ENCODE measurements around the gene WNT4. TPM values are rescaled to one million over a fixed set of nuclear protein-coding genes. Genes with fewer than 3 reads are reported as not detected.

Gene WNT4
- total RNA-seq, 1 donor from 2014 or later: not detected

- Mint-ChIP-seq H3K27me3 (ENCODE audit: insufficient read depth, low read depth) (no peaks in the 10 kb centered on the region), H3K27ac (no peak overlapping the region), H3K36me3 (peaks cover 12% of the 10 kb centered on the region), H3K9me3 (no peaks in the 10 kb centered on the region), H3K4me1 (peaks cover 5% of the 10 kb centered on the region), H3K4me3 (no peak overlapping the region)
- peaks cover 10% of the 10 kb centered on the region for H3F3A ChIP-seq (ENCODE audit: low read depth)
- peaks cover 14% of the 10 kb centered on the region for H3K79me2 ChIP-seq (ENCODE audit: low read depth)
- no peak overlapping the region for H3K4me2 ChIP-seq
- no peaks in the 10 kb centered on the region for H3K27me3 ChIP-seq
- TF ChIP-seq EZH2phosphoT487 (IDR thresholded peaks at IDR 0.05) (no peak), EZH2 (IDR thresholded peaks at IDR 0.05) (no peak), CTCF (IDR thresholded peaks at IDR 0.05) (no peak)
- no peaks in the 10 kb centered on the region for H3K36me3 ChIP-seq
- DNase-seq (ENCODE audit: low spot score): no peak
- no peaks in the 10 kb centered on the region for H3K4me1 ChIP-seq
- no peak overlapping the region for H2AFZ ChIP-seq (replicated peaks)
- H3K9ac ChIP-seq: no peak overlapping the region
- H3K27ac ChIP-seq: no peak overlapping the region
- peaks cover 72% of the 10 kb centered on the region for H4K20me1 ChIP-seq (ENCODE audit: low read depth)
- no peak overlapping the region for H3K4me3 ChIP-seq
- H3K9me3 ChIP-seq (ENCODE audit: low read depth): no peaks in the 10 kb centered on the region
Observed at GRCh38 chr1:22104094-22104493, 38.8 kb downstream of the WNT4 start.

GRCh38 chr1:22102746-22103145 is 40.2 kb downstream of the WNT4 start:
- Mint-ChIP-seq H3K4me1 (peaks cover 2% of the 10 kb centered on the region), H3K4me3 (no peak overlapping the region), H3K27ac (no peak overlapping the region), H3K27me3 (ENCODE audit: insufficient read depth, low read depth) (peaks cover 3% of the 10 kb centered on the region), H3K36me3 (peaks cover 10% of the 10 kb centered on the region), H3K9me3 (no peaks in the 10 kb centered on the region)
- Histone ChIP-seq H3K27ac (no peak overlapping the region), H3K4me2 (no peak overlapping the region), H3F3A (ENCODE audit: low read depth) (peaks cover 10% of the 10 kb centered on the region), H3K9me3 (ENCODE audit: low read depth) (no peaks in the 10 kb centered on the region), H4K20me1 (ENCODE audit: low read depth) (peaks cover 64% of the 10 kb centered on the region), H3K9ac (no peak overlapping the region), H3K4me1 (no peaks in the 10 kb centered on the region), H2AFZ (replicated peaks) (no peak overlapping the region), H3K79me2 (ENCODE audit: low read depth) (peaks cover 14% of the 10 kb centered on the region), H3K4me3 (no peak overlapping the region), H3K36me3 (no peaks in the 10 kb centered on the region), H3K27me3 (no peaks in the 10 kb centered on the region)
- TF ChIP-seq EZH2phosphoT487 (IDR thresholded peaks at IDR 0.05) (no peak), CTCF (IDR thresholded peaks at IDR 0.05) (no peak), EZH2 (IDR thresholded peaks at IDR 0.05) (no peak)
- DNase-seq (ENCODE audit: low spot score): no peak

- Histone ChIP-seq H3K79me2 (ENCODE audit: low read depth) (peaks cover 11% of the 10 kb centered on the region), H3K36me3 (no peaks in the 10 kb centered on the region), H3K9me3 (ENCODE audit: low read depth) (no peaks in the 10 kb centered on the region), H3F3A (ENCODE audit: low read depth) (peaks cover 10% of the 10 kb centered on the region), H2AFZ (replicated peaks) (no peak overlapping the region), H3K27ac (no peak overlapping the region), H3K4me2 (no peak overlapping the region), H3K4me3 (no peak overlapping the region), H3K27me3 (no peaks in the 10 kb centered on the region), H4K20me1 (ENCODE audit: low read depth) (peaks cover 60% of the 10 kb centered on the region), H3K9ac (no peak overlapping the region), H3K4me1 (no peaks in the 10 kb centered on the region)
- peaks cover 14% of the 10 kb centered on the region for H3K36me3 Mint-ChIP-seq
- H3K9me3 Mint-ChIP-seq: no peaks in the 10 kb centered on the region
- peaks cover 2% of the 10 kb centered on the region for H3K4me1 Mint-ChIP-seq
- peaks cover 3% of the 10 kb centered on the region for H3K27me3 Mint-ChIP-seq (ENCODE audit: insufficient read depth, low read depth)
- no peak for DNase-seq (ENCODE audit: low spot score)
- H3K4me3 Mint-ChIP-seq: no peak overlapping the region
- H3K27ac Mint-ChIP-seq: no peak overlapping the region
- TF ChIP-seq EZH2phosphoT487 (IDR thresholded peaks at IDR 0.05) (no peak), CTCF (IDR thresholded peaks at IDR 0.05) (no peak), EZH2 (IDR thresholded peaks at IDR 0.05) (no peak)
Observed at GRCh38 chr1:22101995-22102394, 40.9 kb downstream of the WNT4 start.

Measured in neural progenitor cell (in vitro differentiated cells).